Heart left ventricle (tissue), 13 donors: ENCODE data around the gene SH2D7.

Experiments used
- POLR2A ChIP-seq, 2 donors: fragments of 450-650 bp; IDR thresholded peaks; one replicate each; pipeline ENCODE4 v1.6.1; 2017; ENCODE audit warnings: antibody characterized with exemption in 2 of 2, mild to moderate bottlenecking in 2 of 2, moderate library complexity in 2 of 2
- TF ChIP-seq, protein P1 (sequence below), 12 donors: fragments of 200-600 bp; sonication (generic) in 4 of 12; IDR thresholded peaks; one replicate each; pipeline versions ENCODE4 v1.5.0 to v1.8.0; 2018 to 2022; ENCODE audit warnings: antibody characterized with exemption in 12 of 12, mild to moderate bottlenecking in 5 of 12
- donor health status: ischemic (EF 13 %, LVEDD 7.1; RV severe dilation, severe dysfunction).
- donor health status: DM: no; HTN: yes; CAD: no.
- donor health status: DM: no; HTN: no; CAD: no.
- donor health status: ischemic (EF 25% LVEDD 6.9; RV normal size, moderate dysfunction).
- donor health status: ischemic (EF 25% LVEDD 5.7; RV mildly dilated, moderate dysfunction).
- donor health status: ischemic (EF 35%, LVEDD 5.7; RV mildly dilated, moderate dysfunction).
- donor health status: nonischemic (EF 11% LVEDD 7.7; RV severe dilation, severe dysfunction).
- donor health status: DM: yes; HTN: yes; CAD: no.
- donor health status: PGD.
- donor health status: ischemic (EF 29% LVEDD 5.4; RV normal size, mild dysfunction).
- donor health status: nonischemic (EF 23%, LVEDD 6.1; RV moderate dilation, normal function).

- TF ChIP-seq, protein P1, sequence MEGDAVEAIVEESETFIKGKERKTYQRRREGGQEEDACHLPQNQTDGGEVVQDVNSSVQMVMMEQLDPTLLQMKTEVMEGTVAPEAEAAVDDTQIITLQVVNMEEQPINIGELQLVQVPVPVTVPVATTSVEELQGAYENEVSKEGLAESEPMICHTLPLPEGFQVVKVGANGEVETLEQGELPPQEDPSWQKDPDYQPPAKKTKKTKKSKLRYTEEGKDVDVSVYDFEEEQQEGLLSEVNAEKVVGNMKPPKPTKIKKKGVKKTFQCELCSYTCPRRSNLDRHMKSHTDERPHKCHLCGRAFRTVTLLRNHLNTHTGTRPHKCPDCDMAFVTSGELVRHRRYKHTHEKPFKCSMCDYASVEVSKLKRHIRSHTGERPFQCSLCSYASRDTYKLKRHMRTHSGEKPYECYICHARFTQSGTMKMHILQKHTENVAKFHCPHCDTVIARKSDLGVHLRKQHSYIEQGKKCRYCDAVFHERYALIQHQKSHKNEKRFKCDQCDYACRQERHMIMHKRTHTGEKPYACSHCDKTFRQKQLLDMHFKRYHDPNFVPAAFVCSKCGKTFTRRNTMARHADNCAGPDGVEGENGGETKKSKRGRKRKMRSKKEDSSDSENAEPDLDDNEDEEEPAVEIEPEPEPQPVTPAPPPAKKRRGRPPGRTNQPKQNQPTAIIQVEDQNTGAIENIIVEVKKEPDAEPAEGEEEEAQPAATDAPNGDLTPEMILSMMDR (IDR thresholded peaks at IDR 0.05) = no peak
- no peak for TF ChIP-seq POLR2A (IDR thresholded peaks at IDR 0.05)
Observed at GRCh38 chr15:78059110-78059839, 33.1 kb upstream of the SH2D7 start.
